HFFc6 (cell line): ENCODE measurements around the gene B4GALNT3. TPM values are rescaled to one million over a fixed set of nuclear protein-coding genes. Genes with fewer than 3 reads are reported as not detected.

ENCODE experiments used
- DNase-seq: peaks from one replicate; pipeline ENCODE4 v3.0.0-alpha.2; 2018
- H3K27ac Mint-ChIP-seq: 2 replicates; pipeline ENCODE4 v1.8.0; 2020; ENCODE audit warnings: mild to moderate bottlenecking, mixed read lengths
- H3K27me3 Mint-ChIP-seq: 2 replicates; pipeline ENCODE4 v1.8.0; 2021; ENCODE audit warnings: mild to moderate bottlenecking, moderate library complexity, mixed read lengths; ENCODE audit not compliant: insufficient read depth
- H3K36me3 Mint-ChIP-seq: 2 replicates; pipeline ENCODE4 v1.8.0; 2021; ENCODE audit warnings: low read depth, mixed read lengths
- H3K4me1 Mint-ChIP-seq: 2 replicates; pipeline ENCODE4 v1.8.0; 2020; ENCODE audit warnings: low read depth, mixed read lengths
- H3K4me3 Mint-ChIP-seq: 2 replicates; pipeline ENCODE4 v1.8.0; 2020; ENCODE audit warnings: mild to moderate bottlenecking, moderate library complexity, mixed read lengths
- H3K9me3 Mint-ChIP-seq: 2 replicates; pipeline ENCODE4 v1.8.0; 2020; ENCODE audit warnings: mild to moderate bottlenecking, mixed read lengths
- total RNA-seq, 6 experiments: library from RNA; stranded (reverse); fragmentation: NEBNext Ultra II Directional; extraction: Animal tissue kit (Norgen Biotek cat#: 25700); gene quantifications; 2 replicates in 1 of 6; 3 replicates in 5 of 6; pipeline ENCODE4 v1.2.3, GENCODE V29; 2021
- TF ChIP-seq, protein P1 (sequence below): fragments of 200-600 bp; sonication (generic); IDR thresholded peaks from 2 replicates; pipeline ENCODE4 v1.5.0; 2021; ENCODE audit warnings: antibody characterized with exemption, mild to moderate bottlenecking

The B4GALNT3 gene
- total RNA-seq, 6 experiments from 2014 or later: not detected

DNA sequence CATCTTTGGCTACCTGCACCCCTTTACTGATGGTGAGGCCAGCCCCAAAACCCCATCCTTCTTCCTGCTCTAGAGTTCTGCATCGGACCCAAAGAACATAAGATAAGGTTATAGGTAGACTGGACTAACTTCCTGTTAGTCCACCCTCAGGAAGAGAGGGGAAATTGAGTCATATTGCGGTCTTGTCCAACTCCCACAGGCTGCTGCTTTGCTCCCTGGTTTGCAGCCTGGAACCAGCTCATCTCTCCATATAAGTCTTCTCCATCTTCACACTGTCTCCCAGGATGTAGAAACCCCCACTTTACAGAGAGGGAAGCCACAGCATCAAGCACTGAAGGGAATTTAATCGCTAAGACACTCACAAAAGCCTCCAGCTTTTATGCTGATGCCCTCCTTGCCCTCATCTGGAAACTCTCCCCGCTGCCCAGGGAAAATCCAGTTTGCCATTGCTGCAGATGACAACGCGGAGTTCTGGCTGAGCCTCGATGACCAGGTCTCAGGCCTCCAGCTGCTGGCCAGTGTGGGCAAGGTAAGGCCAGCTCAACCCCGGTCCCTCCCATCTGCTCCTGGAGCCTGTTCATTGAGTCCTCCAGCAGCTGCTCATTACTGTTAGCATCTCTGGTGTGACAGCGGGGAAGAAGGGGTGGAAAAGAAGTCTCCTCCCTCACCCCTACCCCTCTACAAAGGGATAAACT, 85.3 kb downstream of the B4GALNT3 start:
- Mint-ChIP-seq H3K36me3 (no peaks in the 10 kb centered on the region), H3K4me3 (no peak overlapping the region), H3K4me1 (peaks cover 27% of the 10 kb centered on the region), H3K27ac (no peak overlapping the region), H3K27me3 (peaks cover 31% of the 10 kb centered on the region), H3K9me3 (no peaks in the 10 kb centered on the region)
- TF ChIP-seq, protein P1, sequence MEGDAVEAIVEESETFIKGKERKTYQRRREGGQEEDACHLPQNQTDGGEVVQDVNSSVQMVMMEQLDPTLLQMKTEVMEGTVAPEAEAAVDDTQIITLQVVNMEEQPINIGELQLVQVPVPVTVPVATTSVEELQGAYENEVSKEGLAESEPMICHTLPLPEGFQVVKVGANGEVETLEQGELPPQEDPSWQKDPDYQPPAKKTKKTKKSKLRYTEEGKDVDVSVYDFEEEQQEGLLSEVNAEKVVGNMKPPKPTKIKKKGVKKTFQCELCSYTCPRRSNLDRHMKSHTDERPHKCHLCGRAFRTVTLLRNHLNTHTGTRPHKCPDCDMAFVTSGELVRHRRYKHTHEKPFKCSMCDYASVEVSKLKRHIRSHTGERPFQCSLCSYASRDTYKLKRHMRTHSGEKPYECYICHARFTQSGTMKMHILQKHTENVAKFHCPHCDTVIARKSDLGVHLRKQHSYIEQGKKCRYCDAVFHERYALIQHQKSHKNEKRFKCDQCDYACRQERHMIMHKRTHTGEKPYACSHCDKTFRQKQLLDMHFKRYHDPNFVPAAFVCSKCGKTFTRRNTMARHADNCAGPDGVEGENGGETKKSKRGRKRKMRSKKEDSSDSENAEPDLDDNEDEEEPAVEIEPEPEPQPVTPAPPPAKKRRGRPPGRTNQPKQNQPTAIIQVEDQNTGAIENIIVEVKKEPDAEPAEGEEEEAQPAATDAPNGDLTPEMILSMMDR: no peak
- no peak for DNase-seq

DNA sequence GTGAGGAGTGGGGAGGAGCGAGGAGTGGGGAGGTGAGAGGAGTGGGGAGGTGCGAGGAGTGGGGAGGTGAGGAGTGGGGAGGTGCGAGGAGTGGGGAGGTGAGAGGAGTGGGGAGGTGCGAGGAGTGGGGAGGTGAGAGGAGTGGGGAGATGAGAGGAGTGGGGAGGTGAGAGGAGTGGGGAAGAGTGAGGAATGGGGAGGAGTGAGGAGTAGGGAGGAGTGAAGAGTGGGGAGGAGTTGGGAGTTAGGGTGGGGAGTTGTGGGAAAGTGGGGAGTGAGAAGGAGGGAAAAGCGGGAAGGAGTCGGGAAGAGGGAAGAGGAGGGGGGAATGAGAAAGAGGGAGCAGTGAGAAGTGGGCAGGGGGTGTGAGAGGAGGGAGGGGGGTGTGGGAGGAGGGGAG, 86.1 kb downstream of the B4GALNT3 start:
- H3K36me3 Mint-ChIP-seq: no peaks in the 10 kb centered on the region
- H3K9me3 Mint-ChIP-seq: no peaks in the 10 kb centered on the region
- DNase-seq: no peak
- no peak overlapping the region for H3K4me3 Mint-ChIP-seq
- TF ChIP-seq, protein P1: no peak
- peaks cover 22% of the 10 kb centered on the region for H3K4me1 Mint-ChIP-seq
- H3K27me3 Mint-ChIP-seq: peaks cover 31% of the 10 kb centered on the region
- no peak overlapping the region for H3K27ac Mint-ChIP-seq

DNA sequence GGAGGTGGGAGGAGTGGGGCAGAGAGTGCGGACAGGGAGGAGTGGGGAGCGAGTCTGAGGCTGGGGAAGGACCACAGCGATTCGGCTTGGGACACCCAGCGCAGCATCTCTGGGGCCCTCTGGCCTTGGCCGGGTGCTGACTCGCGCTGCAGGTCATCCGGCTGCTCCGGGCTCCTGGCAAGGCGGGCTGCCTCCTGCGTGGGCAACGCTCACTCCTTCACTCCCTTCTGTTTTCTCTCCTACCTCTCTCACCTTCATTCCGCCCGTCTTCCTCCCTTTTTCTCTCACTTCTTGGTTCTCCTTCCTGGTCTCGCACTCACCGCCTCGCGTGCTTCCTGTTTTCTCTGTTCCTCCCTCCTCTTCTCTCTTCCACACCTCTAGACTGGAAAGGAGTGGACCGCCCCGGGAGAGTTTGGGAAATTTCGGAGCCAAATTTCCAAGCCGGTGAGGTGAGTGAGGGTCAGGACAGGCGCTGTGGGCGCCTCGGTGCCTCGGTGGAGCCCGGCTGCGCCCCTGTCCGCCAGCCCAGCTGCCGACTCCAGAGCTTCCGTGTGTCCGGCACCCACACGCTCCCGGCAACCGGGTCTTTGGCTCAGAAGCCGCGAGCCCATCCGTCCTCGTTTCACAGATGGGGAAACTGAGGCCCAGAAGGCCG, 86.7 kb downstream of the B4GALNT3 start:
- H3K9me3 Mint-ChIP-seq: no peaks in the 10 kb centered on the region
- no peak overlapping the region for H3K4me3 Mint-ChIP-seq
- H3K27ac Mint-ChIP-seq: no peak overlapping the region
- TF ChIP-seq, protein P1: no peak
- peaks cover 34% of the 10 kb centered on the region for H3K27me3 Mint-ChIP-seq
- H3K4me1 Mint-ChIP-seq: peaks cover 22% of the 10 kb centered on the region
- H3K36me3 Mint-ChIP-seq: no peaks in the 10 kb centered on the region
- DNase-seq: no peak

DNA sequence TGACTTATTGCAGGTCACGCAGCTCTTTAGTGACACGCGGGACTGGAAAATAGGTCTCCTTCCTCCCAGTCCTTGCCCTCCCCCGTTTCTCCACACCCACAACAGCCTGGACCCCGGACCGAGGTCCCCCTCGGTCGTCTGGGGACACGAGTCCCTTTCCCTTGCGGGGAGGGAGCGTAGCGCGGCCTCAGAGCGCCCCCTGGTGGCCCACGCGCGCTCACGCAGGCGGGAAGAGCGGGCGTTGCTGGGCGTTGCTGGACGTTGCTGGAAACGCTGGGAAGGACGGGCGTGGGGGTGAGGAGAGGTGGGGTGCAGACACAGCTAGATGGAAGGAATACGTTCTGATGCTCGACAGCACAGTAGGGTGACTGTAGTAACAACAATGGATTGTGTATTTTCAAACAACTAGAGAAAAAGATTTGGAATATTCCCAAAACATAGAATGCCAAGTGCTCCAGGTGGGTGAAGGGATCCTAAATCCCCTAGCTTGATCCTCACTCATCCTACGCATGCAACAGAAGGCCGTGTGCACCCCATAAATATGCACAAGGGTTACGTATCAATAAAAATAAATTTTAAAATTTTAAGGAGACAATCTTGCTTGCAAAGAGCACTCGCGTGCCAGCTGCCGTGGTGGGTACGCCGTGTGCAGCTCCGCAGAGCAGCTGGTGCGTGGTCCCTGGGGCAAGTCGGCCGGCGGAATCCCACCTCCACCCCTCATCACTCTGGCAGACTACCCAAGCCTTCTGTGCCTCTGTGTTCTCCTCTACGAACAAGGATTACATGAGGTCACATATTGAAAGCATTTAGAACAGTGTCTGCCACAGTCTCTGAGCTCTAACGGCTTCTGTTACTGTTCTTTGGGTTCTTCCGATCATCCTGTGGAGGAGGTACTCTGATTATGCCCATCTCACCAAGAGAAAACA, 87.4 kb downstream of the B4GALNT3 start:
- H3K4me3 Mint-ChIP-seq: peak overlapping the region; percentile 58; the same call in 1 of the 2 replicates
- peak; percentile 29 for DNase-seq
- H3K9me3 Mint-ChIP-seq: no peaks in the 10 kb centered on the region
- H3K4me1 Mint-ChIP-seq: peaks cover 17% of the 10 kb centered on the region
- H3K27me3 Mint-ChIP-seq: peaks cover 41% of the 10 kb centered on the region
- no peaks in the 10 kb centered on the region for H3K36me3 Mint-ChIP-seq
- no peak overlapping the region for H3K27ac Mint-ChIP-seq
- TF ChIP-seq, protein P1: peak; percentile 100

DNA sequence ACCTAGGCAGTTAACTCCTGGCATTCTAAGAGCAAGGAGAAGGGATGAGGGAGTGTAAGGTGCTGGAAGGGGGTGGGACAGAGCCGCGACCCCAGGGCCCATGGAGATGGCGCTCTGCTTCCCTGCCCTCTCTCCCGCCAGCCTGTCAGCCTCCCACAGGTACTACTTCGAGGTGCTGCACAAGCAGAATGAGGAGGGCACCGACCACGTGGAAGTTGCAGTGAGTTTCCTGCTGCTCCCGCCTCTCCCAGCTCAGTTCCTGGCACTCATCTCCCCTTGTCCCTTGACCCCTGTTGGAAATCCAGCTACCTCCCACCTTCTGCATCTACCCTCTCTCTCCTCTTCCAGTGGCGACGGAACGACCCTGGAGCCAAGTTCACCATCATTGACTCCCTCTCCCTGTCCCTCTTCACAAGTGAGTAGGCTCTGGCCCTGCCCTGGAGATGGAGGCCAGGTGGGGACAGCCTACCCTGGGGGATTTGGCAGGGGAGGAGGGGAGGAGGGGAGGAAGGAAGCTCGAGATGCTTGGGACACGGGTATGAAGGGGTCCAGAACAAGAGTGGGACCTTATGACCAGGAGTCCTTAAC, 88.2 kb downstream of the B4GALNT3 start:
- Mint-ChIP-seq H3K27ac (no peak overlapping the region), H3K36me3 (no peaks in the 10 kb centered on the region), H3K9me3 (no peaks in the 10 kb centered on the region)

More for the DNA sequence above, 88.2 kb downstream of the B4GALNT3 start:
- H3K4me3 Mint-ChIP-seq: no peak overlapping the region
- peaks cover 45% of the 10 kb centered on the region for H3K27me3 Mint-ChIP-seq
- H3K4me1 Mint-ChIP-seq: peaks cover 17% of the 10 kb centered on the region
- TF ChIP-seq, protein P1: no peak
- no peak for DNase-seq
